ENCODE measurements around the gene VPS13D. TPM values are rescaled to one million over a fixed set of nuclear protein-coding genes. Genes with fewer than 3 reads are reported as not detected.

Gene VPS13D
- total and polyA plus RNA-seq, 9 donors = 19.8 to 59.3 (median 41.8) TPM

DNA sequence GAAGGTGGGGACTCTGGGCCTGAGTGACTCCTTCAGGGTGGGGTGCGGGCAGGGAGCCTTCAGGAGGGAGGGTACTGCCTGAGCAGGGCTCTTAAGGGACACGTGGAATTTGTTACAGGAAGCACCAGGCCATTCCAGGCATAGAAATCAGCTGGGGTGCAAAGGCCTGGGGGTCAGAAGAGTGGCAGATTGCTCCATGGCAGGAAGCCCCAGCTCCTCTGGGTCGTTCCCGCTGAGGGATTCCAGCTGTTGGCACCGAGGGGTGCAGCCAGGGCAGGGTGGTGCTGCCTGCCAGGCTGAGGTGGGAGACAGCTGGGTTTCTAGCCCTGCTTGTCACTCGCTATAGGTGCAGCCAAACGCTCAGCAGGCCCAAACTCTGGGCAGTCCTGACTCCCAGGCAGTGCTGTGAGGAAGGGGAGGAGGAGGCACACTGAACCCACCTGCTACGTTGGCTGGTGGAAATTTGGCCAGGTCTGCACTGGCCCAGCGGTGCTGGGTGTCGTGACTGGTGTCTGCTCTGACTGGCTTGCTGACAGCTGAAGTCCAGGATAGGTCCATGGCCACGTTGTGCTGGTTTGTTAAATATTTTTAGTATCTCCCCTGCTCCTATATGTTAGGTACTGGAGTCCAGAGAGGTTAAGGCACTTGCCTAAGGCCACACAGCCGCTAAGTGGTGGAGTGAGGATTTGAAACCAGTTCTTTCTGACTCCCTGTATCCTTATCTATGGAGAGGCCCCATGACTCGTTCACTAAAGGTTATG, 43.7 kb upstream of the VPS13D start:
- Histone ChIP-seq H3K4me1 (ENCODE audit: insufficient read depth) (peaks cover 15% of the 10 kb centered on the region), H3K4me3 (no peak overlapping the region), H3K36me3 (no peaks in the 10 kb centered on the region), H3K27ac (no peak overlapping the region), H3K27me3 (no peaks in the 10 kb centered on the region), H3K9me3 (no peaks in the 10 kb centered on the region)
- TF ChIP-seq POLR2A (IDR thresholded peaks at IDR 0.05) (no peak), EP300 (IDR thresholded peaks at IDR 0.05) (no peak)
- TF ChIP-seq, protein P1, sequence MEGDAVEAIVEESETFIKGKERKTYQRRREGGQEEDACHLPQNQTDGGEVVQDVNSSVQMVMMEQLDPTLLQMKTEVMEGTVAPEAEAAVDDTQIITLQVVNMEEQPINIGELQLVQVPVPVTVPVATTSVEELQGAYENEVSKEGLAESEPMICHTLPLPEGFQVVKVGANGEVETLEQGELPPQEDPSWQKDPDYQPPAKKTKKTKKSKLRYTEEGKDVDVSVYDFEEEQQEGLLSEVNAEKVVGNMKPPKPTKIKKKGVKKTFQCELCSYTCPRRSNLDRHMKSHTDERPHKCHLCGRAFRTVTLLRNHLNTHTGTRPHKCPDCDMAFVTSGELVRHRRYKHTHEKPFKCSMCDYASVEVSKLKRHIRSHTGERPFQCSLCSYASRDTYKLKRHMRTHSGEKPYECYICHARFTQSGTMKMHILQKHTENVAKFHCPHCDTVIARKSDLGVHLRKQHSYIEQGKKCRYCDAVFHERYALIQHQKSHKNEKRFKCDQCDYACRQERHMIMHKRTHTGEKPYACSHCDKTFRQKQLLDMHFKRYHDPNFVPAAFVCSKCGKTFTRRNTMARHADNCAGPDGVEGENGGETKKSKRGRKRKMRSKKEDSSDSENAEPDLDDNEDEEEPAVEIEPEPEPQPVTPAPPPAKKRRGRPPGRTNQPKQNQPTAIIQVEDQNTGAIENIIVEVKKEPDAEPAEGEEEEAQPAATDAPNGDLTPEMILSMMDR (IDR thresholded peaks at IDR 0.05) = no peak
- 46 to 62% (median 62%) methylated on average over 13 of the region's 13 CpGs for WGBS, 3 donors
- intact Hi-C loops (cut with DNase I) = no loop called here
- no peak for DNase-seq

DNA sequence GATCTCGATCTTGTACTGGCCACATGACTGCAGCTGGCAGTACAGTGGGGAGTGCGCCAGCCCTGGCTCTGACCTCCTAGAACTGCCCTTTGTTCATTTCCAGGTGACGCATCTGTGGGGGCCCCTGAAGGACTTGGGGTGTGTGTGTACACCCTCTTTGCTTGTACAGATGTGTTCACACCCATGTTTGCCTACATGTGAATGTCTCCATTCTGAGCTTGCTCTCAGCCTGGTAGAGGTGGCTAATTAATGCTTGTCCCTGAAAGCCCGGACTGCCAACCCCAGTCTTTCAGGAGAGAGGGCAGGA, 43.2 kb upstream of the VPS13D start:
- TF ChIP-seq, protein P1 (IDR thresholded peaks at IDR 0.05) = no peak
- TF ChIP-seq POLR2A (IDR thresholded peaks at IDR 0.05) (no peak), EP300 (IDR thresholded peaks at IDR 0.05) (no peak)
- WGBS, 3 donors = 78 to 82% (median 82%) methylated on average over 4 of the region's 4 CpGs
- peaks cover 15% of the 10 kb centered on the region for H3K4me1 ChIP-seq (ENCODE audit: insufficient read depth)
- no peaks in the 10 kb centered on the region for H3K27me3 ChIP-seq
- no peak overlapping the region for H3K27ac ChIP-seq
- DNase-seq = no peak
- no peaks in the 10 kb centered on the region for H3K9me3 ChIP-seq
- no peak overlapping the region for H3K4me3 ChIP-seq
- intact Hi-C loops (cut with DNase I) = no loop called here
- no peaks in the 10 kb centered on the region for H3K36me3 ChIP-seq

DNA sequence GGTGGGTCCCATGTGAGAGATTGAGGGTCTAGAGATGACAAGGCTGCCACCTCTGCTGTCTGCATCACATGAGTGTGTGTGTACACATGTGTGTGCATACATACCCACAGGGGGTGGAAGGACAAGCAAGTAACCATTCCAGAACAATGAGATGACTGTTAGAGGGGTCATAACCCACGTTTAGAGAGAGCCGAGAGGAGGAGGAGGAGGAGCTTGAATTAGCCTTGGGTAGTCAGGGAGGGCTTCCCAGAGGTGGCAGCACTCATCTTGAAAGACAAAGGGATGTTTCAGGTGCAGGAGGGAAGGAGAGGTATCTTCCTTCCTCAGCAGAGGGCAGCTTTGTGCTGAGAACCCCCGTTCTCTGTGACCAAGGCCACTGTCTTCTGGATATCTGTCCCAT, 41.7 kb upstream of the VPS13D start:
- Histone ChIP-seq H3K36me3 (no peaks in the 10 kb centered on the region), H3K9me3 (no peaks in the 10 kb centered on the region), H3K27me3 (no peaks in the 10 kb centered on the region), H3K27ac (no peak overlapping the region), H3K4me1 (ENCODE audit: insufficient read depth) (peaks cover 15% of the 10 kb centered on the region), H3K4me3 (no peak overlapping the region)
- WGBS, 3 donors = 61 to 66% (median 65%) methylated on average over 3 of the region's 3 CpGs
- intact Hi-C loops (cut with DNase I) = no loop called here
- no peak for TF ChIP-seq EP300 (IDR thresholded peaks at IDR 0.05)
- TF ChIP-seq, protein P1 (IDR thresholded peaks at IDR 0.05) = no peak
- no peak for TF ChIP-seq POLR2A (IDR thresholded peaks at IDR 0.05)
- DNase-seq = no peak

DNA sequence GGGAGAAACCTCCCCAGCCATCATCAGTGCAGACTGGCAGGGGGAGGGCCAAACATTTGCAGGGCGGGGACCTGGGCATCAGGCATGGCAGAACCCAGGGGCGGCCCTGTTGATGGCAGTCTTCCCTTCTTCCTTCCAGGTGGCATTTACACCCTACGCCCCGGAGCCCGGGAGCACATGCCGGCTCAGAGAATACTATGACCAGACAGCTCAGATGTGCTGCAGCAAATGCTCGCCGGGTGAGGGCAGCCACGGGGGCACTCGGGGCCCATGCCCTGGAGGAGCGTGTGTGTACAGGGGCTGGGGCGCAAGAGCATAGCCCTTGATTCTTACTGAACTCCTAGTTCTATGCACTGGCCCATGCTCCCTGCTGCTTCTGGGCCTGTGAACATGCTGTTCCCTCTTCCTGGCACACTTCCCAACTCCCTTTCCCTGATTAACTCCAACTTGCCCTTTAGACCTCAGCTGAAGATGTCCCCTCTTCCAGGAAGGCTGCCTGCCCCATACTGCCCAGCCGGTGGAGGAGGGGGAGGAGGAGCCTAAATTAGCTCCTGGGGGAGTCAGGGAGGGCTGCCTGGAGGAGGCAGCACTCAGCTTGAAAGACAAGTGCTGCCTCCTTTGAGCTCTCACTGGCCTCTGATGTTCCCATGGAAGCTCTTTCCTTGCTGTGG, 41.0 kb upstream of the VPS13D start:
- TF ChIP-seq POLR2A (IDR thresholded peaks at IDR 0.05) (no peak), EP300 (IDR thresholded peaks at IDR 0.05) (no peak)
- TF ChIP-seq, protein P1 (IDR thresholded peaks at IDR 0.05) = no peak
- H3K9me3 ChIP-seq = no peaks in the 10 kb centered on the region
- H3K27me3 ChIP-seq = no peaks in the 10 kb centered on the region
- intact Hi-C loops (cut with DNase I) = no loop called here
- H3K4me1 ChIP-seq (ENCODE audit: insufficient read depth) = peaks cover 15% of the 10 kb centered on the region
- no peak overlapping the region for H3K27ac ChIP-seq
- no peak for DNase-seq
- H3K36me3 ChIP-seq = no peaks in the 10 kb centered on the region
- no peak overlapping the region for H3K4me3 ChIP-seq
- 69 to 78% (median 78%) methylated on average over 13 of the region's 13 CpGs for WGBS, 3 donors

All from ovary (tissue), 9 donors.